Peyer's patch (tissue), 4 donors: ENCODE data around the gene KLHDC7A.

ENCODE experiments used
- POLR2A ChIP-seq, 2 donors: fragments of 450-650 bp; IDR thresholded peaks; one replicate each; pipeline ENCODE4 v1.5.1; 2017; ENCODE audit warnings: antibody characterized with exemption in 2 of 2, mild to moderate bottlenecking in 2 of 2, moderate library complexity in 2 of 2
- TF ChIP-seq, protein P1 (sequence below), 6 experiments: fragments of 450-650 bp in 4 of 6; fragments of 200-600 bp in 2 of 6; sonication (generic) in 1 of 6; IDR thresholded peaks; one replicate each; pipeline ENCODE4 v1.5.1; 2017 to 2019; ENCODE audit warnings: antibody characterized with exemption in 6 of 6, mild to moderate bottlenecking in 3 of 6, moderate library complexity in 1 of 6

DNA sequence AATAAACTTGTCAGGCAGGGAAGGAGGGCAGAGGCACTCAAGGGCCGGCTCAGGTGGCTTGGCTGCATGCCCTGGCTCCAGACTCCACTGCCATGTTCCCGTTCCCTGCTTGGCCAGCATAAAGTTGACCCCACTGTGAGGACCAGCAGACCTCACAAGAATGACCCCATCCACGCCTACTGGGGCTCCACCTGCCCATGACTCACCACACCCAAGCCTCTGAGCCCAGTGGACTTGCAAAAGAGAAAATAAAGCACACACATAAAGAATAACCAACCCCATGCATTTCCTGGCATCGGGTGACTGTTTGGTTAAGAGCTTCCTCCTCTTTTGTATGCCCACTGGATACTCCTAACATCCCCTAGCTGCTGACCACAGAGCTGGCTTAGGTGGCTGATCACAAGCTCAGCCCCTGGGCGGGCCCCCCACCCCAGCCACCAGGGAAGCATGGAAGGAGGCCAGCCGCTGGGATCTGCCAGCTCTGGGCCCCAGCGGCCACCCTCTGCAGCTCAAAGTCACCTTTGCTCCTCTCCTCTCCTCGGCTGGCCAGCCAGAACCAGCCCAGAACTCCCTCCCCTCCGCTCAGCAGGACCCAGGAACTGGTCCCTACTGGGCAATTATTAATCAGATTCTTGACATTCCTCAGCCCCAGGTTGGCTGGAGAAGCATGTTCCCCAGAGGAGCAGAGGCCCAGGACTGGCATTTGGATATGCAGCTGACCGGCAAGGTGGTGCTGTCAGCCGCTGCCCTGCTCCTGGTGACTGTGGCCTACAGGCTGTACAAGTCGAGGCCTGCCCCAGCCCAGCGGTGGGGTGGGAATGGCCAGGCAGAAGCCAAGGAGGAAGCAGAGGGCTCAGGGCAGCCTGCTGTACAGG, at the start of gene KLHDC7A:
- no peak for TF ChIP-seq POLR2A (IDR thresholded peaks at IDR 0.05)
- TF ChIP-seq, protein P1, sequence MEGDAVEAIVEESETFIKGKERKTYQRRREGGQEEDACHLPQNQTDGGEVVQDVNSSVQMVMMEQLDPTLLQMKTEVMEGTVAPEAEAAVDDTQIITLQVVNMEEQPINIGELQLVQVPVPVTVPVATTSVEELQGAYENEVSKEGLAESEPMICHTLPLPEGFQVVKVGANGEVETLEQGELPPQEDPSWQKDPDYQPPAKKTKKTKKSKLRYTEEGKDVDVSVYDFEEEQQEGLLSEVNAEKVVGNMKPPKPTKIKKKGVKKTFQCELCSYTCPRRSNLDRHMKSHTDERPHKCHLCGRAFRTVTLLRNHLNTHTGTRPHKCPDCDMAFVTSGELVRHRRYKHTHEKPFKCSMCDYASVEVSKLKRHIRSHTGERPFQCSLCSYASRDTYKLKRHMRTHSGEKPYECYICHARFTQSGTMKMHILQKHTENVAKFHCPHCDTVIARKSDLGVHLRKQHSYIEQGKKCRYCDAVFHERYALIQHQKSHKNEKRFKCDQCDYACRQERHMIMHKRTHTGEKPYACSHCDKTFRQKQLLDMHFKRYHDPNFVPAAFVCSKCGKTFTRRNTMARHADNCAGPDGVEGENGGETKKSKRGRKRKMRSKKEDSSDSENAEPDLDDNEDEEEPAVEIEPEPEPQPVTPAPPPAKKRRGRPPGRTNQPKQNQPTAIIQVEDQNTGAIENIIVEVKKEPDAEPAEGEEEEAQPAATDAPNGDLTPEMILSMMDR (IDR thresholded peaks at IDR 0.05) = no peak
